AG04450 (cell line): Measurements from ENCODE around the gene VIPR1. TPM values are rescaled to one million over a fixed set of nuclear protein-coding genes. Genes with fewer than 3 reads are reported as not detected.
"Not testable (repeated sequence)": the region's sequence is repeated elsewhere in the genome, so short reads cannot be mapped to it uniquely, and the experiment has no call there.

Experiments used
- CTCF ChIA-PET: fragments of 300-600, 350-600 bp; formaldehyde crosslinking; extraction: SDS; loops from one replicate; lab custom pipeline; 2022; ENCODE audit warnings: antibody characterized with exemption, inconsistent platforms; lab: Charles Lee
- POLR2A ChIA-PET: fragments of 350-600 bp; formaldehyde crosslinking; extraction: SDS; loops from one replicate; lab custom pipeline; 2021; ENCODE audit warnings: antibody characterized with exemption, inconsistent platforms; lab: Yijun Ruan, JAX
- DNase-seq: peaks from one replicate; pipeline ENCODE4 v3.0.0-alpha.2; 2011; ENCODE audit warnings: low read depth, low spot score
- H3K27ac ChIP-seq: one replicate; pipeline ENCODE4 v1.5.1; 2012; ENCODE audit warnings: low read depth, low read length, control low read depth
- H3K27me3 ChIP-seq: one replicate; pipeline ENCODE4 v1.6.0; 2012; ENCODE audit warnings: low read length; ENCODE audit not compliant: control insufficient read depth, insufficient read depth
- H3K4me3 ChIP-seq: 2 replicates; pipeline ENCODE4 v1.5.1; 2011; ENCODE audit warnings: mild to moderate bottlenecking, low read depth, low read length, control low read depth
- H3K9me3 ChIP-seq: 2 replicates; pipeline ENCODE4 v1.5.1; 2012; ENCODE audit warnings: low read length; ENCODE audit not compliant: control insufficient read depth, insufficient read depth
- CTCF ChIP-seq: IDR thresholded peaks from 2 replicates; pipeline ENCODE4 v1.5.1; 2011; ENCODE audit warnings: low read depth, low read length, control low read depth, inconsistent platforms
- polyA plus RNA-seq: library from polyadenylated mRNA; depleted of rRNA; stranded (reverse); fragments of >200 nt; gene quantifications from 2 replicates; pipeline ENCODE4 v1.2.3, GENCODE V29; 2011

The VIPR1 gene
- polyA plus RNA-seq, 1 experiment, result not detected

GRCh38 chr3:42549131-42549530 lies 46.7 kb downstream of the VIPR1 start:
- TF ChIP-seq CTCF, result no peak

DNA sequence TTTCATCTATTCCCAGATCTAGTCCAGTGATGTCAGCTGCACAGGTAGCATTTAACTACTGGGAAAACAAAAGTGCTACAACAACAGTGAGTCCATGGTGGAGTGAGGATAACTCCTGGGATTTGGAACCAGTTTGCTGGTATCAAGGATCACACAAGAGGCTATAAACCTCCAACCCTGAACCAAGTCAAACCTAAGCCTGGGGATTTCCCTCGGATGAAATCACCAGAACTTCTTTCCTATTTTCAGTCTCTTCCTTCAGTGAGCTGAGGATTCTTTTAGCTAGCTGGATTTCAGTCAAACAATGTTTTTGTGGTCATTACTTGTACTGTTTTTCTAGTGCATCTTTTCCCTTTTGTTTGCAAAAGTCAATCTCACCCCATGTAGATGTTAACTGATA lies 47.8 kb downstream of the VIPR1 start:
- POLR2A ChIA-PET, result no interaction called here
- no peak for TF ChIP-seq CTCF
- CTCF ChIA-PET, result interaction anchor here (0.7 to 1.6 kb wide), 3 partner anchors 14 to 321 kb away, joined by 3 to 8 read pairs (median 3); no protein-coding TSS in a partner anchor

More at GRCh38 chr3:42549131-42549530, 46.7 kb downstream of the VIPR1 start:
- H3K9me3 ChIP-seq, result no peaks in the 10 kb centered on the region
- ChIA-PET CTCF (interaction anchor here (0.7 to 3.6 kb wide), 5 partner anchors 10 to 320 kb away, joined by 3 to 29 read pairs (median 8); no protein-coding TSS in a partner anchor), POLR2A (no interaction called here)
- no peaks in the 10 kb centered on the region for H3K27me3 ChIP-seq
- H3K27ac ChIP-seq, result no peak overlapping the region
- DNase-seq, result no peak
- H3K4me3 ChIP-seq, result no peak overlapping the region

GRCh38 chr3:42552830-42553229 lies 50.4 kb downstream of the VIPR1 start:
- Histone ChIP-seq H3K27ac (no peak overlapping the region), H3K9me3 (no peaks in the 10 kb centered on the region), H3K27me3 (no peaks in the 10 kb centered on the region), H3K4me3 (no peak overlapping the region)
- TF ChIP-seq CTCF, result no peak
- ChIA-PET CTCF (interaction anchor here (0.6 to 1.4 kb wide), 3 partner anchors 7 to 16 kb away, joined by 3 read pairs; no protein-coding TSS in a partner anchor), POLR2A (no interaction called here)
- no peak for DNase-seq

More for the DNA sequence above, 47.8 kb downstream of the VIPR1 start:
- Histone ChIP-seq H3K9me3 (no peaks in the 10 kb centered on the region), H3K4me3 (no peak overlapping the region), H3K27ac (no peak overlapping the region), H3K27me3 (no peaks in the 10 kb centered on the region)
- no peak for DNase-seq

- ChIA-PET CTCF (no interaction called here), POLR2A (no interaction called here)
- no peak overlapping the region for H3K27ac ChIP-seq
- TF ChIP-seq CTCF, result no peak
- no peak overlapping the region for H3K4me3 ChIP-seq
- DNase-seq, result no peak
- H3K9me3 ChIP-seq, result no peaks in the 10 kb centered on the region
- no peaks in the 10 kb centered on the region for H3K27me3 ChIP-seq
Measured at GRCh38 chr3:42556089-42556632, 53.7 kb downstream of the VIPR1 start.

DNA sequence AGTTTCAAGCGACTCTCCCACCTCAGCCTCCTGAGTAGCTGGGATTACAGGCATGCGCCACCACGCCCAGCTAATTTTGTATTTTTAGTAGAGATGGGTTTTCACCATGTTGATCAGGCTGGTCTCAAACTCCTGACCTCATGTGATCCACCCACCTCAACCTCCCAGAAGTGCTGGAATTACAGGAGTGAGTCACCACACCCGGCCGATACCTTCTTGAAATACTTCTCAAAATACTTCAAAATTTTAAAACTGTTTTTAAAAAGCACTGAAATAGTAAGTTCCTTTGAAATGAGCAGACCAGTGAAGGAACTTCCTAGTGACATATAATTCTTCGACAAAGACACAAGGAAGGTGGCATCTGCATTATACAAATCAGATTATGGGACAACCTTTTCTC lies 54.4 kb downstream of the VIPR1 start:
- CTCF ChIA-PET, POLR2A ChIA-PET, DNase-seq: not testable (repeated sequence)

More for the DNA sequence above, 54.4 kb downstream of the VIPR1 start:
- H3K27ac ChIP-seq, H3K9me3 ChIP-seq, H3K27me3 ChIP-seq, H3K4me3 ChIP-seq: not testable (repeated sequence)
